SK-N-MC (cell line): ENCODE results near the gene NOBOX.

Source experiments
- EZH2 ChIP-seq: fragments of 200-600 bp; sonication (generic); IDR thresholded peaks from one replicate; pipeline ENCODE4 v1.6.1; 2017; ENCODE audit warnings: antibody characterized with exemption
- POLR2AphosphoS5 ChIP-seq: IDR thresholded peaks from 2 replicates; pipeline ENCODE4 v1.6.1; 2012; ENCODE audit warnings: mild to moderate bottlenecking, low read depth, low read length, borderline replicate concordance

GRCh38 chr7:144410441-144410840 is 6.9 kb upstream of the NOBOX start:
- no peak for TF ChIP-seq POLR2AphosphoS5
- no peak for TF ChIP-seq EZH2
